Testis (tissue), 5 donors: ENCODE results near the gene NSMCE4A. TPM values are rescaled to one million over a fixed set of nuclear protein-coding genes. Genes with fewer than 3 reads are reported as not detected.
"Not testable (repeated sequence)": the region's sequence is repeated elsewhere in the genome, so short reads cannot be mapped to it uniquely, and the experiment has no call there.

Experiments used
- DNase-seq: peaks from one replicate; pipeline ENCODE4 v3.0.0-alpha.2; 2019
- H3K27ac ChIP-seq, 2 donors: fragments of 200-600 bp; sonication (generic); one replicate each; pipeline ENCODE4 v1.5.1; 2019
- H3K27me3 ChIP-seq: fragments of 200-600 bp; sonication (generic); one replicate; pipeline ENCODE4 v1.5.1; 2019
- H3K36me3 ChIP-seq: fragments of 200-600 bp; sonication (generic); one replicate; pipeline ENCODE4 v1.5.1; 2017; ENCODE audit warnings: low read depth; ENCODE audit errors: missing control alignments
- H3K4me1 ChIP-seq: fragments of 200-600 bp; sonication (generic); one replicate; pipeline ENCODE4 v1.5.1; 2019
- H3K4me3 ChIP-seq, 2 donors: fragments of 200-600 bp; sonication (generic); one replicate each; pipeline ENCODE4 v1.5.1; 2017 to 2019
- H3K9me3 ChIP-seq: fragments of 200-600 bp; sonication (generic); one replicate; pipeline ENCODE4 v1.5.1; 2017
- POLR2A ChIP-seq: fragments of 450-650 bp; IDR thresholded peaks from one replicate; pipeline ENCODE4 v1.6.1; 2017; ENCODE audit warnings: antibody characterized with exemption, mild to moderate bottlenecking, moderate library complexity
- WGBS, 2 donors: methylation state at CpG; one replicate each; pipeline ENCODE4 v1.1.5; 2018; 5-methylcytosine and 5-hydroxymethylcytosine counted together
- intact Hi-C: fragments of 100-400 bp; cut with DNase I; formaldehyde crosslinking; loops from one replicate; pipeline ENCODE4 v1.15.1; 2023; ENCODE audit warnings: low total_unique reads
- long read RNA-seq, 2 donors: transcript quantifications; one replicate each; lab custom pipeline, GENCODE V29; 2026
- polyA plus RNA-seq: library from polyadenylated mRNA; stranded (reverse); fragments of 350-450 nt; fragmentation: Illumina TruSeq; extraction: RNeasy Lipid Tissue Mini Kit (QIAGEN cat#74804); gene quantifications from one replicate; pipeline ENCODE4 v1.2.3, GENCODE V29; 2014; ENCODE audit warnings: low read depth, low replicate concordance; ENCODE audit not compliant: insufficient read depth
- total RNA-seq, 2 donors: library from RNA; depleted of rRNA; stranded (reverse); fragments of >200 nt; gene quantifications; one replicate each; pipeline ENCODE4 v1.2.3, GENCODE V29; 2016
- TF ChIP-seq, protein P1 (sequence below), 3 experiments: fragments of 450-650 bp in 2 of 3; fragments of 200-600 bp in 1 of 3; sonication (generic) in 1 of 3; IDR thresholded peaks; one replicate each; pipeline ENCODE4 v1.5.1; 2016 to 2019; ENCODE audit warnings: antibody characterized with exemption in 3 of 3, mild to moderate bottlenecking in 2 of 3, moderate library complexity in 1 of 3

The NSMCE4A gene, protein sequence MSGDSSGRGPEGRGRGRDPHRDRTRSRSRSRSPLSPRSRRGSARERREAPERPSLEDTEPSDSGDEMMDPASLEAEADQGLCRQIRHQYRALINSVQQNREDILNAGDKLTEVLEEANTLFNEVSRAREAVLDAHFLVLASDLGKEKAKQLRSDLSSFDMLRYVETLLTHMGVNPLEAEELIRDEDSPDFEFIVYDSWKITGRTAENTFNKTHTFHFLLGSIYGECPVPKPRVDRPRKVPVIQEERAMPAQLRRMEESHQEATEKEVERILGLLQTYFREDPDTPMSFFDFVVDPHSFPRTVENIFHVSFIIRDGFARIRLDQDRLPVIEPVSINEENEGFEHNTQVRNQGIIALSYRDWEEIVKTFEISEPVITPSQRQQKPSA
- 10 to 100 TPM; 31.0 to 33.7 TPM for total RNA-seq
- 15.6 TPM for polyA plus RNA-seq
- long read RNA-seq, donor 1, transcript NSMCE4A-202 (11 exons, 1,394 nt) = major isoform, 19 of 24 reads
- long read RNA-seq, donor 1, partial matches to known transcripts = 0 of 24 reads
- long read RNA-seq, donor 1, other reads (novel, unspliced or antisense) = 0 of 24 reads
- long read RNA-seq, donor 2, transcript NSMCE4A-202 (11 exons, 1,394 nt) = major isoform, 12 of 17 reads
- long read RNA-seq, donor 2, partial matches to known transcripts = 0 of 17 reads
- long read RNA-seq, donor 2, other reads (novel, unspliced or antisense) = 0 of 17 reads

DNA sequence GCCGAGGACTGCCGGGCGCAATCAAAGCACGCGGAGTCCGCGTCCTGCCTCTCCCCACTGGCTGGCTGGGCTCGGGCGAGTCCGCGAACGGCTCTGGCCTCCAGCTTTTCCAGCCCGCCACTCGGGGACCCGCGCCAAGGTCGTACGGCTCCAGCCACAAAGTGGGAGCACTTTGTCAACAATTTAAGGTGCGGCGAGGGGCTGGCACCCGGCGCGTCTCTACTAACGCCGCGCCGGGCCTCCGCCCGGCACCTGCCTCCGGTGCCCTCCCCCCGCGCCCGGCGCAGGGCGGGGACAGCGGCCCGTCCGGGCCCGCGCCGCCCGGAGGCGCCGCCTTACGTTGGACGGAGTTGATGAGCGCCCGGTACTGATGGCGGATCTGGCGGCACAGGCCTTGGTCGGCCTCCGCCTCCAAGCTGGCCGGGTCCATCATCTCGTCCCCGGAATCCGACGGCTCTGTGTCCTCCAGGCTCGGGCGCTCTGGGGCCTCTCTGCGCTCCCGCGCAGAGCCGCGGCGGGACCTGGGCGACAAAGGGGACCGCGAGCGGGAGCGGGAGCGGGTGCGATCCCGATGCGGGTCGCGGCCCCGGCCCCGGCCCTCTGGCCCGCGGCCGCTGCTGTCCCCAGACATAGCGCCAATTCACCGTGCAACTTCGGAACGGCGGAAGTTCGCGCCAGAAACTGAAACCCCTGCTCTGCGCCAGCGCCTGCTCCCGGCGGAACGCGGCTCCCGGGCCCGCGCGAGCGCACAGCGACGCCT is at the start of gene NSMCE4A:
TSS of gene NSMCE4A (minus strand) at position 683 of the 760 bp plus-strand sequence. CDS start at position 631, 52 bp downstream.
- TF ChIP-seq, protein P1, sequence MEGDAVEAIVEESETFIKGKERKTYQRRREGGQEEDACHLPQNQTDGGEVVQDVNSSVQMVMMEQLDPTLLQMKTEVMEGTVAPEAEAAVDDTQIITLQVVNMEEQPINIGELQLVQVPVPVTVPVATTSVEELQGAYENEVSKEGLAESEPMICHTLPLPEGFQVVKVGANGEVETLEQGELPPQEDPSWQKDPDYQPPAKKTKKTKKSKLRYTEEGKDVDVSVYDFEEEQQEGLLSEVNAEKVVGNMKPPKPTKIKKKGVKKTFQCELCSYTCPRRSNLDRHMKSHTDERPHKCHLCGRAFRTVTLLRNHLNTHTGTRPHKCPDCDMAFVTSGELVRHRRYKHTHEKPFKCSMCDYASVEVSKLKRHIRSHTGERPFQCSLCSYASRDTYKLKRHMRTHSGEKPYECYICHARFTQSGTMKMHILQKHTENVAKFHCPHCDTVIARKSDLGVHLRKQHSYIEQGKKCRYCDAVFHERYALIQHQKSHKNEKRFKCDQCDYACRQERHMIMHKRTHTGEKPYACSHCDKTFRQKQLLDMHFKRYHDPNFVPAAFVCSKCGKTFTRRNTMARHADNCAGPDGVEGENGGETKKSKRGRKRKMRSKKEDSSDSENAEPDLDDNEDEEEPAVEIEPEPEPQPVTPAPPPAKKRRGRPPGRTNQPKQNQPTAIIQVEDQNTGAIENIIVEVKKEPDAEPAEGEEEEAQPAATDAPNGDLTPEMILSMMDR (IDR thresholded peaks at IDR 0.05) = peak in 1 of 3 experiments; percentile 46
- TF ChIP-seq POLR2A = no peak
- H3K27ac ChIP-seq = peak within 1 kb of the TSS; percentile 94
- no peaks in the 10 kb centered on the region for H3K36me3 ChIP-seq
- DNase-seq = peak; percentile 74
- 0% methylated on average over 48 of the region's 101 CpGs; no CpG with 5 or more reads in 1 of the 2 donors for WGBS, 2 donors
- no peaks in the 10 kb centered on the region for H3K9me3 ChIP-seq
- intact Hi-C loops = no loop called here
- H3K4me1 ChIP-seq = peaks cover 10% of the 10 kb centered on the region
- no peaks in the 10 kb centered on the region for H3K27me3 ChIP-seq
- peak within 1 kb of the TSS; percentile 92 to 96 for H3K4me3 ChIP-seq

DNA sequence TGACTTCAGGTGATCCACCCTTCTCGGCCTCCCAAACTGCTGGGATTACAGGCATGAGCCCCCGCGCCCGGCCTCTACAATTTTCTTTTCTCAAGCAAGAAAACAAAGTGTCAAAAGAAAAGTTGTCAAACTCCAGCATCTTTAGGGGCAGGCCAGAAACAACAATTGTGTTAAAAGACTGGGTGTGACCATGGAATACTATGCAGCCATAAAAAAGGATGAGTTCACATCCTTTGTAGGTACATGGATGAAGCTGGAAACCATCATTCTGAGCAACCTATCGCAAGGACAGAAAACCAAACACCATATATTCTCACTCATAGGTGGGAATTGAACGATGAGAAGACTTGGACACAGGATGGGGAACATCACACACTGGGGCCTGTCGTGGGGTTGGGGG is 48.2 kb upstream of the NSMCE4A start:
- H3K36me3 ChIP-seq, H3K4me1 ChIP-seq, H3K9me3 ChIP-seq, DNase-seq, H3K4me3 ChIP-seq, H3K27ac ChIP-seq, intact Hi-C loops, H3K27me3 ChIP-seq: not testable (repeated sequence)
- 91 to 95% methylated on average over 7 of the region's 7 CpGs for WGBS, 2 donors

DNA sequence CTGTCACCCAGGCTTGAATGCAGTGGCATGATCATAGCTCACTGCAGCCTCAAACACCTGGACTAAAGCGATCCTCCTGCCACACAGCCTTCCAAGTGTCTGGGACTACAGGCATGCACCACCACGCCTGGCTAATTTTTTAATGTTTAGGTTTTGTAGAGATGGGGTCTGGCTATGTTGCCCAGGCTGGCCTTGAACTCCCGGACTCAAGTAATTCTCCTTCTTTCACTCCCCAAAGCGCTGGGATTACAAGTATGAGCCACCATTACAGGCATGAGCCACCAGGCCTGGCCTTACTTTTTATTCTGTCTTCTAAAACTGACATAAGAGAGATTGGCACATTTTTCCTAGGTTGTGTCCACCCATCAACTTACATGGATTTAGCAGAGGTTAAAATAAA is 47.3 kb upstream of the NSMCE4A start:
- Histone ChIP-seq H3K4me1 (no peaks in the 10 kb centered on the region), H3K36me3 (no peaks in the 10 kb centered on the region), H3K27ac (no peak overlapping the region), H3K9me3 (no peaks in the 10 kb centered on the region), H3K27me3 (no peaks in the 10 kb centered on the region), H3K4me3 (no peak overlapping the region)
- 83 to 94% methylated on average over 4 of the region's 4 CpGs for WGBS, 2 donors
- DNase-seq = no peak
- intact Hi-C loops = no loop called here
- no peak for TF ChIP-seq POLR2A
- TF ChIP-seq, protein P1 (IDR thresholded peaks at IDR 0.05) = no peak

DNA sequence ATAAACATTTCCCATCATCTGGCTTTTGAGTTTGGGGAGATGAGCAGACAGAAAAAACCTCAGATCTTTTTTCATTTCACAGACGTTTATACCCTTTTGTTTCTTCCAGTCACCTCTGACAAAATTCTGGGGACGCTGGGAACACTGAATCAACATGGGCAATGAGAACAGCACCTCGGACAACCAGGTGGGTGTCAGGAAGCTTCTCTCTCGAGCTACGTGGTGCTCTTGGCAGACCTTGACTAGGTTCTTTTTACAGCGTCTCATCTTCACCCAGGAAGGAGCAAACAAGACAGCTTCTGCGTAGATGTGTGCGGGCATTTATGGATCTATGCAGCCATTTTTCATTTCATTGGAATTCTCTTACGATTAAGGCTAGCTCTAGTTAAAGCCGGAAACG is 46.8 kb upstream of the NSMCE4A start:
- WGBS, 2 donors = 86 to 91% methylated on average over 9 to 11 of the region's 11 CpGs
- TF ChIP-seq POLR2A = no peak
- TF ChIP-seq, protein P1 (IDR thresholded peaks at IDR 0.05) = no peak
- Histone ChIP-seq H3K4me3 (no peak overlapping the region), H3K27ac (no peak overlapping the region), H3K27me3 (no peaks in the 10 kb centered on the region), H3K4me1 (no peaks in the 10 kb centered on the region), H3K9me3 (no peaks in the 10 kb centered on the region), H3K36me3 (no peaks in the 10 kb centered on the region)
- no peak for DNase-seq
- intact Hi-C loops = no loop called here

DNA sequence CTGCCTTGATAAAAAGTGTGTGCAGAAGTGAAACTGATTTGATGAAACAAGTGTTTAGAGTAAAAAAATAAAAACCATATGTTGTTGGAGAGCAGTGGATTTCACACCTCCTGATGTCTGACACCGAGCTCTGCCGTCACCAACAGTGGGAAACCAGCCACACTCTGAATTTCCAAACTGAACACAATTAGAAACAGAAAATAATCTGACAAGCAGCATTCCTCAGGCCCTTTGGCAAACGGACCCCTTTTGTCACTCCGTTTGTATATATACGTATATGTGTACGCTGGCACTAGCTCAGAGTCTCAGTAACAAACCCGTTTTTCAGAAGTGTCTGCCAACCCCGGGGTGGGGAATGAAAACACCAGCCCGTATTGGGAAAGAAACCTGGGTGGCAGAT is 46.4 kb upstream of the NSMCE4A start:
- Histone ChIP-seq H3K9me3 (no peaks in the 10 kb centered on the region), H3K4me3 (no peak overlapping the region), H3K27ac (no peak overlapping the region), H3K4me1 (no peaks in the 10 kb centered on the region), H3K36me3 (no peaks in the 10 kb centered on the region), H3K27me3 (no peaks in the 10 kb centered on the region)
- WGBS, 2 donors = 81 to 84% methylated on average over 9 of the region's 9 CpGs
- DNase-seq = no peak
- no peak for TF ChIP-seq POLR2A
- TF ChIP-seq, protein P1 (IDR thresholded peaks at IDR 0.05) = no peak
- intact Hi-C loops = no loop called here
